SK-N-SH treated with all-trans-retinoic acid at 6 μM for 48 hours (cell line): ENCODE measurements around the gene COL4A2.
"Not testable (repeated sequence)": the region's sequence is repeated elsewhere in the genome, so short reads cannot be mapped to it uniquely, and the experiment has no call there.

Source experiments
- ATAC-seq: fragments of 200-7000 bp; cut with Tn5 transposase; 3 replicates; pipeline ENCODE4 v1.9.1; 2020; ENCODE audit warnings: mild to moderate bottlenecking, moderate library complexity
- ARNTL ChIP-seq: fragments of 450-650 bp; formaldehyde crosslinking; IDR thresholded peaks from 2 replicates; pipeline ENCODE4 v1.5.0; 2020; ENCODE audit warnings: low read depth, mild to moderate bottlenecking, moderate library complexity, borderline replicate concordance
- CREB5 ChIP-seq: fragments of 250-450 bp; sonication (Bioruptor Pico); IDR thresholded peaks from 2 replicates; pipeline ENCODE4 v1.5.1; 2020; ENCODE audit warnings: low read depth, mild to moderate bottlenecking, moderate library complexity
- CSDC2 ChIP-seq: fragments of 250-450 bp; sonication (Bioruptor Pico); IDR thresholded peaks from 2 replicates; pipeline ENCODE4 v1.5.0; 2020; ENCODE audit warnings: mild to moderate bottlenecking, moderate library complexity
- ESRRG ChIP-seq: fragments of 250-450 bp; sonication (Bioruptor Pico); IDR thresholded peaks from 2 replicates; pipeline ENCODE4 v1.6.1; 2021; ENCODE audit warnings: mild to moderate bottlenecking
- ISL1 ChIP-seq: fragments of 250-450 bp; sonication (Bioruptor Pico); IDR thresholded peaks from 2 replicates; pipeline ENCODE4 v2.1.2; 2022; ENCODE audit warnings: mild to moderate bottlenecking, moderate library complexity
- OSR1 ChIP-seq: fragments of 250-450 bp; sonication (Bioruptor Pico); IDR thresholded peaks from 2 replicates; pipeline ENCODE4 v1.8.0; 2022; ENCODE audit warnings: moderate library complexity, mild to moderate bottlenecking, inconsistent platforms
- PATZ1 ChIP-seq: fragments of 250-450 bp; sonication (Bioruptor Pico); IDR thresholded peaks from 2 replicates; pipeline ENCODE4 v1.8.0; 2020; ENCODE audit warnings: mild to moderate bottlenecking, moderate library complexity, borderline replicate concordance
- POU6F1 ChIP-seq: fragments of 250-450 bp; sonication (Bioruptor Pico); IDR thresholded peaks from 2 replicates; pipeline ENCODE4 v1.8.0; 2021; ENCODE audit warnings: low read depth, mild to moderate bottlenecking, moderate library complexity, borderline replicate concordance
- PPARA ChIP-seq: fragments of 250-450 bp; sonication (Bioruptor Pico); IDR thresholded peaks from 2 replicates; pipeline ENCODE4 v1.5.0; 2020; ENCODE audit warnings: mild to moderate bottlenecking, borderline replicate concordance
- RARB ChIP-seq: fragments of 250-450 bp; sonication (Bioruptor Pico); IDR thresholded peaks from 2 replicates; pipeline ENCODE4 v1.8.0; 2021; ENCODE audit warnings: mild to moderate bottlenecking, moderate library complexity
- SNAI2 ChIP-seq: fragments of 250-450 bp; sonication (Bioruptor Pico); IDR thresholded peaks from 2 replicates; pipeline ENCODE4 v1.5.0; 2020; ENCODE audit warnings: mild to moderate bottlenecking, moderate library complexity
- TCF4 ChIP-seq: fragments of 250-450 bp; sonication (Bioruptor Pico); IDR thresholded peaks from 2 replicates; pipeline ENCODE4 v1.8.0; 2021; ENCODE audit warnings: mild to moderate bottlenecking, moderate library complexity, borderline replicate concordance
- TOX ChIP-seq: fragments of 250-450 bp; sonication (Bioruptor Pico); IDR thresholded peaks from 2 replicates; pipeline ENCODE4 v1.8.0; 2021; ENCODE audit warnings: mild to moderate bottlenecking, moderate library complexity, borderline replicate concordance
- TSHZ2 ChIP-seq: fragments of 250-450 bp; sonication (Bioruptor Pico); IDR thresholded peaks from 2 replicates; pipeline ENCODE4 v1.5.0; 2020; ENCODE audit warnings: mild to moderate bottlenecking, moderate library complexity
- ZC3H10 ChIP-seq: fragments of 250-450 bp; sonication (Bioruptor Pico); IDR thresholded peaks from 2 replicates; pipeline ENCODE4 v1.5.1; 2021; ENCODE audit warnings: mild to moderate bottlenecking, moderate library complexity
- ZFP3 ChIP-seq: fragments of 250-450 bp; sonication (Bioruptor Pico); IDR thresholded peaks from 2 replicates; pipeline ENCODE4 v1.5.0; 2020; ENCODE audit warnings: mild to moderate bottlenecking, moderate library complexity
- ZFP30 ChIP-seq: fragments of 450-650 bp; formaldehyde crosslinking; IDR thresholded peaks from 2 replicates; pipeline ENCODE4 v1.5.0; 2022; ENCODE audit warnings: mild to moderate bottlenecking, moderate library complexity
- ZNF565 ChIP-seq: fragments of 450-650 bp; formaldehyde crosslinking; conservative IDR thresholded peaks from 2 replicates; pipeline ENCODE4 v1.5.0; 2020; ENCODE audit warnings: low read depth, mild to moderate bottlenecking, moderate library complexity
- ZNF70 ChIP-seq: fragments of 450-650 bp; formaldehyde crosslinking; IDR thresholded peaks from 2 replicates; pipeline ENCODE4 v1.5.0; 2020; ENCODE audit warnings: mild to moderate bottlenecking, moderate library complexity
- ZNF8 ChIP-seq: fragments of 450-650 bp; formaldehyde crosslinking; IDR thresholded peaks from 2 replicates; pipeline ENCODE4 v1.5.0; 2020; ENCODE audit warnings: mild to moderate bottlenecking, moderate library complexity

Gene COL4A2

GRCh38 chr13:110318920-110319319 is 11.8 kb downstream of the COL4A2 start (continued):
- TF ChIP-seq ISL1 (CRISPR knock-in tag) = no peak
- TF ChIP-seq PATZ1 (CRISPR knock-in tag) = no peak
- TF ChIP-seq ZFP30 (CRISPR knock-in tag) = no peak
- no peak for TF ChIP-seq ZNF8 (CRISPR knock-in tag)
- no peak for TF ChIP-seq ZFP3 (CRISPR knock-in tag)
- TF ChIP-seq CSDC2 (CRISPR knock-in tag) = no peak
- TF ChIP-seq SNAI2 (CRISPR knock-in tag) = no peak
- TF ChIP-seq TCF4 (CRISPR knock-in tag) = no peak
- no peak for TF ChIP-seq TOX

- TF ChIP-seq ZNF70 (no peak), CREB5 (CRISPR knock-in tag) (no peak)
- ATAC-seq = no peak
These were observed 12.3 kb downstream of the COL4A2 start for GRCh38 chr13:110319397-110319773.

GRCh38 chr13:110319774-110320509 is 12.9 kb downstream of the COL4A2 start:
- TF ChIP-seq ESRRG (CRISPR knock-in tag) (no peak), PATZ1 (CRISPR knock-in tag) (no peak), ZNF565 (CRISPR knock-in tag) (no peak), ISL1 (CRISPR knock-in tag) (0 out of 2 replicates have a peak, but pooled peaks have one; percentile 17), PPARA (CRISPR knock-in tag) (no peak), ARNTL (CRISPR knock-in tag) (no peak), CREB5 (CRISPR knock-in tag) (no peak)
- ATAC-seq = peak; percentile 80

- ATAC-seq = no peak
- TF ChIP-seq RARB = no peak
- TF ChIP-seq TSHZ2 = no peak
- TF ChIP-seq POU6F1 (CRISPR knock-in tag) = no peak
- TF ChIP-seq ISL1 (CRISPR knock-in tag) = no peak
- no peak for TF ChIP-seq PATZ1 (CRISPR knock-in tag)
- no peak for TF ChIP-seq ZC3H10 (CRISPR knock-in tag)
- TF ChIP-seq OSR1 = no peak
- no peak for TF ChIP-seq ZNF565 (CRISPR knock-in tag)
- no peak for TF ChIP-seq CREB5 (CRISPR knock-in tag)
These were observed 13.6 kb downstream of the COL4A2 start for GRCh38 chr13:110320645-110321044.

GRCh38 chr13:110321573-110321972 is 14.5 kb downstream of the COL4A2 start:
- not testable (repeated sequence) for ATAC-seq
